ENCODE results near the gene LHX1. TPM values are rescaled to one million over a fixed set of nuclear protein-coding genes. Genes with fewer than 3 reads are reported as not detected.

The LHX1 gene
- polyA plus RNA-seq, 1 donor from 2014 or later: 2.5 TPM

- Histone ChIP-seq H3K36me3 (ENCODE audit: insufficient read depth, low read length) (no peaks in the 10 kb centered on the region), H3F3A (ENCODE audit: insufficient read depth, low read length, poor library complexity, severe bottlenecking) (no peaks in the 10 kb centered on the region), H3K9ac (ENCODE audit: low read length) (no peak overlapping the region), H3K27me3 (ENCODE audit: insufficient read depth, low read depth, low read length) (peaks cover 10% of the 10 kb centered on the region), H3K9me2 (ENCODE audit: insufficient read depth, low read length) (no peaks in the 10 kb centered on the region), H4K20me1 (ENCODE audit: insufficient read depth) (no peaks in the 10 kb centered on the region), H3K4me3 (ENCODE audit: low read length) (no peak overlapping the region), H3K4me2 (ENCODE audit: low read length) (no peak overlapping the region), H3K79me2 (replicated peaks; ENCODE audit: insufficient read depth, low read length) (no peaks in the 10 kb centered on the region), H2AFZ (ENCODE audit: low read depth, low read length) (no peak overlapping the region), H3K27ac (ENCODE audit: low read length) (no peak overlapping the region), H3K9me3 (ENCODE audit: low read length) (no peaks in the 10 kb centered on the region)
- no peak for TF ChIP-seq TAF1 (IDR thresholded peaks at IDR 0.05; ENCODE audit: low read depth)
- no peak for TF ChIP-seq EZH2 (IDR thresholded peaks at IDR 0.05; ENCODE audit: borderline replicate concordance, insufficient read depth, low read length, poor library complexity, severe bottlenecking)
- no peak for TF ChIP-seq SMC3 (conservative IDR thresholded peaks at IDR 0.05; ENCODE audit: poor library complexity)
Observed at GRCh38 chr17:36894177-36894576, 43.1 kb upstream of the LHX1 start.

- Histone ChIP-seq H3K36me3 (ENCODE audit: insufficient read depth, low read length) (no peaks in the 10 kb centered on the region), H4K20me1 (ENCODE audit: insufficient read depth) (no peaks in the 10 kb centered on the region), H3K27ac (ENCODE audit: low read length) (no peak overlapping the region), H2AFZ (ENCODE audit: low read depth, low read length) (no peak overlapping the region), H3K9me2 (ENCODE audit: insufficient read depth, low read length) (no peaks in the 10 kb centered on the region), H3K79me2 (replicated peaks; ENCODE audit: insufficient read depth, low read length) (no peaks in the 10 kb centered on the region), H3K9me3 (ENCODE audit: low read length) (no peaks in the 10 kb centered on the region), H3K4me2 (ENCODE audit: low read length) (no peak overlapping the region), H3K27me3 (ENCODE audit: insufficient read depth, low read depth, low read length) (peaks cover 4% of the 10 kb centered on the region), H3K9ac (ENCODE audit: low read length) (no peak overlapping the region), H3F3A (ENCODE audit: insufficient read depth, low read length, poor library complexity, severe bottlenecking) (no peaks in the 10 kb centered on the region), H3K4me3 (ENCODE audit: low read length) (no peak overlapping the region)
- TF ChIP-seq MXI1 (conservative IDR thresholded peaks at IDR 0.05; ENCODE audit: poor library complexity, severe bottlenecking): no peak
- no peak for TF ChIP-seq REST (IDR thresholded peaks at IDR 0.05; ENCODE audit: borderline replicate concordance)
- TF ChIP-seq EZH2 (IDR thresholded peaks at IDR 0.05; ENCODE audit: borderline replicate concordance, insufficient read depth, low read length, poor library complexity, severe bottlenecking): no peak
- no peak for TF ChIP-seq SMC3 (conservative IDR thresholded peaks at IDR 0.05; ENCODE audit: poor library complexity)
- no peak for TF ChIP-seq POLR2AphosphoS5 (IDR thresholded peaks at IDR 0.05)
- TF ChIP-seq TAF1 (IDR thresholded peaks at IDR 0.05; ENCODE audit: low read depth): no peak
- no peak for TF ChIP-seq RAD21 (conservative IDR thresholded peaks at IDR 0.05)
- TF ChIP-seq EP300 (conservative IDR thresholded peaks at IDR 0.05; ENCODE audit: poor library complexity, severe bottlenecking): no peak
- no peak for TF ChIP-seq CTCF (IDR thresholded peaks at IDR 0.05; ENCODE audit: poor library complexity, severe bottlenecking)
Observed at GRCh38 chr17:36894925-36895324, 42.4 kb upstream of the LHX1 start.
